ACHN (cell line): ENCODE data around the gene MLIP.

Source experiments
- DNase-seq: peaks from one replicate; pipeline ENCODE4 v3.0.0-alpha.2; 2015
- in situ Hi-C: cut with HindIII; loops from 2 replicates; pipeline ENCODE4 v1.10.0; 2017; ENCODE audit warnings: low sequenced_read_pairs, low pct_ligation_motif_present, low pct_unique_long_range_greater_than_20kb

Gene MLIP

GRCh38 chr6:54130179-54130578 lies 18.9 kb downstream of the MLIP start:
- in situ Hi-C loops, result no loop called here

GRCh38 chr6:54132587-54132986 lies 21.3 kb downstream of the MLIP start:
- DNase-seq, result no peak
- in situ Hi-C loops, result no loop called here

More at GRCh38 chr6:54130179-54130578, 18.9 kb downstream of the MLIP start:
- no peak for DNase-seq

- in situ Hi-C loops, result no loop called here
- no peak for DNase-seq
Observed at GRCh38 chr6:54133186-54133585, 21.9 kb downstream of the MLIP start.

- DNase-seq, result no peak
- in situ Hi-C loops, result no loop called here
Observed at GRCh38 chr6:54134935-54135334, 23.7 kb downstream of the MLIP start.

- in situ Hi-C loops, result no loop called here
- peak; percentile 2 for DNase-seq
Observed at GRCh38 chr6:54135665-54136369, 24.6 kb downstream of the MLIP start.

GRCh38 chr6:54138795-54139194 lies 27.6 kb downstream of the MLIP start:
- in situ Hi-C loops, result no loop called here

GRCh38 chr6:54140811-54141210 lies 29.6 kb downstream of the MLIP start:
- in situ Hi-C loops, result no loop called here

More at GRCh38 chr6:54138795-54139194, 27.6 kb downstream of the MLIP start:
- DNase-seq, result no peak

GRCh38 chr6:54142889-54143519 lies 31.8 kb downstream of the MLIP start:
- in situ Hi-C loops, result no loop called here
- no peak for DNase-seq

More at GRCh38 chr6:54140811-54141210, 29.6 kb downstream of the MLIP start:
- no peak for DNase-seq

- in situ Hi-C loops, result no loop called here
- DNase-seq, result no peak
Observed at GRCh38 chr6:54151861-54152260, 40.6 kb downstream of the MLIP start.

GRCh38 chr6:54156650-54157250 lies 45.5 kb downstream of the MLIP start:
- in situ Hi-C loops, result no loop called here

GRCh38 chr6:54157405-54157804 lies 46.2 kb downstream of the MLIP start:
- in situ Hi-C loops, result no loop called here
- no peak for DNase-seq

More at GRCh38 chr6:54156650-54157250, 45.5 kb downstream of the MLIP start:
- no peak for DNase-seq

- in situ Hi-C loops, result no loop called here
- DNase-seq, result peak; percentile 4
Observed at GRCh38 chr6:54173089-54173488, 61.8 kb downstream of the MLIP start.

- in situ Hi-C loops, result no loop called here
- DNase-seq, result no peak
Observed at GRCh38 chr6:54179152-54179551, 67.9 kb downstream of the MLIP start.

GRCh38 chr6:54183616-54184015 lies 72.4 kb downstream of the MLIP start:
- in situ Hi-C loops, result no loop called here
- DNase-seq, result no peak

- in situ Hi-C loops, result no loop called here
- DNase-seq, result no peak
Observed at GRCh38 chr6:54185885-54186284, 74.6 kb downstream of the MLIP start.

GRCh38 chr6:54188846-54189245 lies 77.6 kb downstream of the MLIP start:
- no peak for DNase-seq
- in situ Hi-C loops, result no loop called here

- DNase-seq, result no peak
- in situ Hi-C loops, result no loop called here
Observed at GRCh38 chr6:54191461-54191860, 80.2 kb downstream of the MLIP start.

GRCh38 chr6:54192993-54193392 lies 81.8 kb downstream of the MLIP start:
- in situ Hi-C loops, result no loop called here
- no peak for DNase-seq

- DNase-seq, result no peak
- in situ Hi-C loops, result no loop called here
Observed at GRCh38 chr6:54193560-54193959, 82.3 kb downstream of the MLIP start.

- in situ Hi-C loops, result no loop called here
- no peak for DNase-seq
Observed at GRCh38 chr6:54194067-54194466, 82.8 kb downstream of the MLIP start.
